CD14-positive monocyte (primary cell): ENCODE data around the gene EPHB2. TPM values are rescaled to one million over a fixed set of nuclear protein-coding genes. Genes with fewer than 3 reads are reported as not detected.

Experiments
- DNase-seq, 3 donors: peaks; one replicate each; pipeline ENCODE4 v3.0.0-alpha.2; 2011 to 2022
- H2AFZ ChIP-seq: 2 replicates; pipeline ENCODE4 v1.6.0; 2012; ENCODE audit warnings: mild to moderate bottlenecking, low read depth, low read length, inconsistent platforms; ENCODE audit not compliant: insufficient read depth, poor library complexity, severe bottlenecking
- H3K27ac ChIP-seq, 2 donors: 1 replicate in 1 of 2; 2 replicates in 1 of 2; pipeline ENCODE4 v1.5.1; 2012 to 2013; ENCODE audit warnings: low read length in 2 of 2, control low read depth in 1 of 2, inconsistent platforms in 1 of 2, low read depth in 1 of 2, mild to moderate bottlenecking in 1 of 2
- H3K27me3 ChIP-seq, 2 donors: one replicate each; pipeline versions ENCODE4 v1.6.0 to v1.6.1; 2011 to 2013; ENCODE audit warnings: low read length in 2 of 2; ENCODE audit not compliant: control insufficient read depth in 2 of 2, insufficient read depth in 2 of 2
- H3K36me3 ChIP-seq, 2 donors: replicated peaks in 1 of 2; 1 replicate in 1 of 2; 2 replicates in 1 of 2; pipeline versions ENCODE4 v1.5.1 to v1.6.1; 2012 to 2013; ENCODE audit warnings: low read length in 2 of 2, control low read depth in 1 of 2, inconsistent platforms in 1 of 2, mild to moderate bottlenecking in 1 of 2; ENCODE audit not compliant: insufficient read depth in 2 of 2, control insufficient read depth in 1 of 2
- H3K4me1 ChIP-seq, 2 donors: 1 replicate in 1 of 2; 2 replicates in 1 of 2; pipeline versions ENCODE4 v1.5.1 to v1.6.1; 2012 to 2013; ENCODE audit warnings: low read length in 2 of 2, control low read depth in 1 of 2, inconsistent platforms in 1 of 2, mild to moderate bottlenecking in 1 of 2, moderate library complexity in 1 of 2; ENCODE audit not compliant: insufficient read depth in 2 of 2, control insufficient read depth in 1 of 2
- H3K4me2 ChIP-seq: replicated peaks from 2 replicates; pipeline ENCODE3; 2012; ENCODE audit warnings: low read length, moderate library complexity, mild to moderate bottlenecking; ENCODE audit not compliant: poor library complexity, severe bottlenecking; ENCODE audit errors: extremely low read depth
- H3K4me3 ChIP-seq, 3 experiments: fragments of 200-600 bp in 1 of 3; sonication (generic) in 1 of 3; replicated peaks in 1 of 3; 1 replicate in 2 of 3; 2 replicates in 1 of 3; pipeline ENCODE4 v1.5.1; 2011 to 2013; ENCODE audit warnings: low read length in 3 of 3, mild to moderate bottlenecking in 3 of 3, control low read depth in 2 of 3, low read depth in 2 of 3, inconsistent platforms in 1 of 3, moderate library complexity in 1 of 3
- H3K79me2 ChIP-seq: 2 replicates; pipeline ENCODE4 v1.6.0; 2012; ENCODE audit warnings: mild to moderate bottlenecking, control low read depth, inconsistent platforms, low read length, moderate library complexity; ENCODE audit not compliant: insufficient read depth
- H3K9ac ChIP-seq: 2 replicates; pipeline ENCODE4 v1.6.0; 2017; ENCODE audit warnings: low read length, mild to moderate bottlenecking; ENCODE audit not compliant: insufficient read depth, poor library complexity, severe bottlenecking
- H3K9me3 ChIP-seq, 2 donors: replicated peaks in 1 of 2; 1 replicate in 1 of 2; 2 replicates in 1 of 2; pipeline versions ENCODE4 v1.5.1 to v1.6.1; 2012 to 2013; ENCODE audit warnings: low read length in 2 of 2, control low read depth in 1 of 2; ENCODE audit not compliant: control insufficient read depth in 1 of 2, insufficient read depth in 1 of 2
- H4K20me1 ChIP-seq: 2 replicates; pipeline ENCODE4 v1.6.0; 2012; ENCODE audit warnings: mild to moderate bottlenecking, low read length, control low read depth, moderate library complexity; ENCODE audit not compliant: insufficient read depth
- H3K27ac Mint-ChIP-seq, 7 donors: one replicate each; pipeline ENCODE4 v1.8.0; 2020; ENCODE audit warnings: mild to moderate bottlenecking in 7 of 7, mixed read lengths in 7 of 7, moderate library complexity in 6 of 7, inconsistent platforms in 2 of 7
- H3K27me3 Mint-ChIP-seq, 3 donors: one replicate each; pipeline ENCODE4 v1.8.0; 2021 to 2022; ENCODE audit warnings: low read depth in 3 of 3, mild to moderate bottlenecking in 3 of 3, mixed read lengths in 3 of 3, moderate library complexity in 3 of 3, inconsistent platforms in 1 of 3
- H3K36me3 Mint-ChIP-seq, 2 donors: one replicate each; pipeline ENCODE4 v1.8.0; 2020; ENCODE audit warnings: mixed read lengths in 2 of 2, inconsistent platforms in 1 of 2, mild to moderate bottlenecking in 1 of 2
- H3K4me1 Mint-ChIP-seq: one replicate; pipeline ENCODE4 v1.8.0; 2020; ENCODE audit warnings: mild to moderate bottlenecking, mixed read lengths
- H3K4me3 Mint-ChIP-seq, 2 donors: one replicate each; pipeline ENCODE4 v1.8.0; 2020; ENCODE audit warnings: mild to moderate bottlenecking in 2 of 2, mixed read lengths in 2 of 2, moderate library complexity in 1 of 2
- H3K9me3 Mint-ChIP-seq, 7 donors: one replicate each; pipeline ENCODE4 v1.8.0; 2020 to 2022; ENCODE audit warnings: mixed read lengths in 7 of 7, mild to moderate bottlenecking in 6 of 7, moderate library complexity in 6 of 7, inconsistent platforms in 2 of 7
- CTCF ChIP-seq: fragments of 200-600 bp; IDR thresholded peaks from one replicate; pipeline ENCODE4 v1.8.0; 2022; ENCODE audit warnings: antibody characterized with exemption, mild to moderate bottlenecking
- WGBS: methylation state at CpG from one replicate; pipeline ENCODE4 v1.1.5; 2013; ENCODE audit warnings: missing lambda C conversion rate; ENCODE audit not compliant: insufficient coverage; 5-methylcytosine and 5-hydroxymethylcytosine counted together
- intact Hi-C, 2 donors: fragments of 100-400 bp; cut with micrococcal nuclease; formaldehyde crosslinking; loops; one replicate each; pipeline versions ENCODE4 v1.15.0 to v1.15.1; 2023
- polyA plus RNA-seq, 3 donors: library from polyadenylated mRNA; depleted of rRNA in 1 of 3; unstranded in 2 of 3; stranded (reverse) in 1 of 3; fragments of 300-500 nt in 2 of 3; fragments of >200 nt in 1 of 3; fragmentation: Illumina TruSeq in 2 of 3; gene quantifications; 1 replicate in 2 of 3; 2 replicates in 1 of 3; pipeline ENCODE4 v1.2.3, GENCODE V29; 2012 to 2021

Gene EPHB2
- polyA plus RNA-seq, 3 donors, result 2.9 to 5.6 (median 3.4) TPM

DNA sequence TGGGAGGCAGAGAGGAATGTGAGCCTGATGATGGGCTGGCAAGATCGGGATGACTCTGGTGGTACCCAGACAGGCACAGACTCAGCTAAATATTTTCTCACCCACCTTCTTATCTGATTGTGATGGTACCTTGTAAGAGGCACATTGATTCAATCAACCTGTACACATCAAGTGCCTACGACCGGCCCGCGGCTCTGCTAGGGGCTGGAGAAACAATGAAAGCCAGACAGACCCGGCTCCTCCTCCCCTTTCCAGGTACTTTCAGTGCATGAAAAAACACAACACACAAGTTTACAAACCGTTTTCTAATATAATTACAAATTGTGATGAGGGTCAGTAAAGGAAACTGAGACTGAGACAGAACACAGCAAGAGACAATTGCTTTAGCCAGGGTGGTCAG, 147.0 kb downstream of the EPHB2 start:
- H3K9me3 ChIP-seq, result no peaks in the 10 kb centered on the region
- no peaks in the 10 kb centered on the region for H4K20me1 ChIP-seq
- H3K4me3 ChIP-seq, result no peak overlapping the region
- no peaks in the 10 kb centered on the region for H3K36me3 ChIP-seq
- intact Hi-C loops, result no loop called here
- TF ChIP-seq CTCF, result no peak
- H3K27me3 ChIP-seq, result no peaks in the 10 kb centered on the region
- no peak overlapping the region for H3K9ac ChIP-seq
- H3K4me3 Mint-ChIP-seq, result no peak overlapping the region
- H3K4me1 ChIP-seq, result no peaks in the 10 kb centered on the region
- H3K4me1 Mint-ChIP-seq, result no peaks in the 10 kb centered on the region
- no peaks in the 10 kb centered on the region for H3K79me2 ChIP-seq
- H3K27ac ChIP-seq, result no peak overlapping the region
- H3K9me3 Mint-ChIP-seq, result peaks cover 0 to 1% (median 0%) of the 10 kb centered on the region in 7 donors
- peaks cover 0 to 4% (median 0%) of the 10 kb centered on the region in 3 donors for H3K27me3 Mint-ChIP-seq
- no peak overlapping the region for H3K4me2 ChIP-seq
- H3K36me3 Mint-ChIP-seq, result no peaks in the 10 kb centered on the region
- no peak overlapping the region for H2AFZ ChIP-seq
- WGBS, result no CpG with 5 or more reads among the region's 7 CpGs
- H3K27ac Mint-ChIP-seq, result peak overlapping the region in 1 of 7 donors; percentile 6
- DNase-seq, result no peak

DNA sequence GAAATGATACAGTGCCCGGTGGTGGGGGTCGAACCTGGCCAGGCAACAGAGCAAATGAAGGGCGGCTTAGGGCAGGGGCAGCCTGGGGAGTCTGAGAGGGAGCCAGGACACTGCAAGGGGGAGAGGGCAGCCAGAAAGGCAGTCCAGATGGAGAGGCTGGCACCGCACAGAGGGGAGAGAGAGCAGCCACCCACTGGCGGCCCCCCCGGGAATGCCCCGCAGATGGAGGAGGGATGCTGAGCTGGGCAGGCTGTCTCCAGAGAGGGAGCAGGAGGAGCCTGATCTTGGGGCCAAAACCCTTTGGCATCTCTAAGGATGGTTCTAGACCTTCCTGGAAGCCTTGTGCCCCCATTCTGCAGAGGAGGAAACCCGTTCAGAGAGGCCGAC, 149.8 kb downstream of the EPHB2 start:
- no peak overlapping the region for H3K9ac ChIP-seq
- no peak for TF ChIP-seq CTCF
- no peaks in the 10 kb centered on the region for H4K20me1 ChIP-seq
- intact Hi-C loops, result loop anchor here in 1 of 2 donors (10.0 kb wide), 1 partner anchor 156 kb away; no protein-coding TSS in a partner anchor
- no peak overlapping the region for H3K27ac Mint-ChIP-seq
- peaks cover 0 to 4% of the 10 kb centered on the region in 2 donors for H3K36me3 Mint-ChIP-seq
- no peak overlapping the region for H3K4me2 ChIP-seq
- no peaks in the 10 kb centered on the region for H3K36me3 ChIP-seq
- H3K27me3 Mint-ChIP-seq, result peaks cover 0 to 2% (median 0%) of the 10 kb centered on the region in 3 donors
- H3K27ac ChIP-seq, result no peak overlapping the region
- H3K9me3 ChIP-seq, result no peaks in the 10 kb centered on the region
- no peak overlapping the region for H3K4me3 ChIP-seq
- 91% methylated on average over 9 of the region's 9 CpGs for WGBS
- no peak overlapping the region for H2AFZ ChIP-seq
- no peak overlapping the region for H3K4me3 Mint-ChIP-seq
- no peak for DNase-seq
- no peaks in the 10 kb centered on the region for H3K4me1 ChIP-seq
- H3K27me3 ChIP-seq, result no peaks in the 10 kb centered on the region
- no peaks in the 10 kb centered on the region for H3K4me1 Mint-ChIP-seq
- peaks cover 0 to 1% (median 0%) of the 10 kb centered on the region in 7 donors for H3K9me3 Mint-ChIP-seq
- H3K79me2 ChIP-seq, result no peaks in the 10 kb centered on the region
